Neutrophil (primary cell): ENCODE measurements around the gene ARHGAP22.

Source experiments
- H3K27ac ChIP-seq: fragments of 200-600 bp; sonication (generic); 2 replicates; pipeline ENCODE4 v1.5.1; 2016; ENCODE audit warnings: mild to moderate bottlenecking, moderate library complexity
- H3K27me3 ChIP-seq: fragments of 200-600 bp; sonication (generic); 2 replicates; pipeline ENCODE4 v1.6.0; 2016; ENCODE audit warnings: mild to moderate bottlenecking
- H3K36me3 ChIP-seq: fragments of 200-600 bp; sonication (generic); 2 replicates; pipeline ENCODE4 v1.5.1; 2017
- H3K4me1 ChIP-seq, 2 experiments: fragments of 200-600 bp in 1 of 2; sonication (generic) in 1 of 2; 1 replicate in 1 of 2; 2 replicates in 1 of 2; pipeline versions ENCODE4 v1.5.1 to v1.6.1; 2013 to 2016; ENCODE audit warnings: low read depth in 1 of 2, low read length in 1 of 2, mild to moderate bottlenecking in 1 of 2, moderate library complexity in 1 of 2; ENCODE audit not compliant: control insufficient read depth in 1 of 2, insufficient read depth in 1 of 2
- H3K4me3 ChIP-seq, 2 experiments: fragments of 200-600 bp in 1 of 2; sonication (generic) in 1 of 2; 1 replicate in 1 of 2; 2 replicates in 1 of 2; pipeline ENCODE4 v1.5.1; 2013 to 2016; ENCODE audit warnings: low read depth in 1 of 2, low read length in 1 of 2, mild to moderate bottlenecking in 1 of 2, moderate library complexity in 1 of 2
- H3K9me3 ChIP-seq: fragments of 200-600 bp; sonication (generic); 2 replicates; pipeline ENCODE4 v1.5.1; 2016
- TF ChIP-seq, protein P1 (sequence below): fragments of 200-600 bp; sonication (generic); IDR thresholded peaks from 2 replicates; pipeline ENCODE4 v1.5.1; 2016; ENCODE audit warnings: antibody characterized with exemption

The ARHGAP22 gene

GRCh38 chr10:48490946-48491345 lies 113.9 kb downstream of the ARHGAP22 start:
- Histone ChIP-seq H3K36me3 (no peaks in the 10 kb centered on the region), H3K4me3 (no peak overlapping the region), H3K4me1 (no peaks in the 10 kb centered on the region), H3K27ac (no peak overlapping the region), H3K27me3 (peaks cover 19% of the 10 kb centered on the region), H3K9me3 (no peaks in the 10 kb centered on the region)
- TF ChIP-seq, protein P1, sequence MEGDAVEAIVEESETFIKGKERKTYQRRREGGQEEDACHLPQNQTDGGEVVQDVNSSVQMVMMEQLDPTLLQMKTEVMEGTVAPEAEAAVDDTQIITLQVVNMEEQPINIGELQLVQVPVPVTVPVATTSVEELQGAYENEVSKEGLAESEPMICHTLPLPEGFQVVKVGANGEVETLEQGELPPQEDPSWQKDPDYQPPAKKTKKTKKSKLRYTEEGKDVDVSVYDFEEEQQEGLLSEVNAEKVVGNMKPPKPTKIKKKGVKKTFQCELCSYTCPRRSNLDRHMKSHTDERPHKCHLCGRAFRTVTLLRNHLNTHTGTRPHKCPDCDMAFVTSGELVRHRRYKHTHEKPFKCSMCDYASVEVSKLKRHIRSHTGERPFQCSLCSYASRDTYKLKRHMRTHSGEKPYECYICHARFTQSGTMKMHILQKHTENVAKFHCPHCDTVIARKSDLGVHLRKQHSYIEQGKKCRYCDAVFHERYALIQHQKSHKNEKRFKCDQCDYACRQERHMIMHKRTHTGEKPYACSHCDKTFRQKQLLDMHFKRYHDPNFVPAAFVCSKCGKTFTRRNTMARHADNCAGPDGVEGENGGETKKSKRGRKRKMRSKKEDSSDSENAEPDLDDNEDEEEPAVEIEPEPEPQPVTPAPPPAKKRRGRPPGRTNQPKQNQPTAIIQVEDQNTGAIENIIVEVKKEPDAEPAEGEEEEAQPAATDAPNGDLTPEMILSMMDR = no peak

DNA sequence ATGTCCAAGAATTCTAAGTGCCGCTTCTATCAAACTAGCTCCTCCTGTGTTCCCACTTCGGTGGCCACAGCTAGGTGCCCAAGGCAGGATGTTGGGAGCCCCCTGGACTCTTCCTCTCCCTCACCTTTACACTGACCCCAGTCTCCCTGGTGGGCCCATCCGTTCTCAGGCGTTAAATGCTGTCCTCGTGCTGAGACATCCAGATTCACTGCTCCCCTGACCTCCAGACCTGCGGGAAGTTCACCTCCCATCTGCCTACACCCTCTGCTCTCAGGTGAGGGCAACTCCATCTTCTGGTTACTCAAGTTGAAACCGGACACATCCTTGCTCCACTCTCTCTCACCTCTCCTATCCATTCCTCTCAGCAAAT lies 114.3 kb downstream of the ARHGAP22 start:
- H3K4me1 ChIP-seq = no peaks in the 10 kb centered on the region
- no peaks in the 10 kb centered on the region for H3K9me3 ChIP-seq
- TF ChIP-seq, protein P1 = no peak
- H3K27ac ChIP-seq = no peak overlapping the region
- peaks cover 19% of the 10 kb centered on the region for H3K27me3 ChIP-seq
- H3K4me3 ChIP-seq = no peak overlapping the region
- H3K36me3 ChIP-seq = no peaks in the 10 kb centered on the region

DNA sequence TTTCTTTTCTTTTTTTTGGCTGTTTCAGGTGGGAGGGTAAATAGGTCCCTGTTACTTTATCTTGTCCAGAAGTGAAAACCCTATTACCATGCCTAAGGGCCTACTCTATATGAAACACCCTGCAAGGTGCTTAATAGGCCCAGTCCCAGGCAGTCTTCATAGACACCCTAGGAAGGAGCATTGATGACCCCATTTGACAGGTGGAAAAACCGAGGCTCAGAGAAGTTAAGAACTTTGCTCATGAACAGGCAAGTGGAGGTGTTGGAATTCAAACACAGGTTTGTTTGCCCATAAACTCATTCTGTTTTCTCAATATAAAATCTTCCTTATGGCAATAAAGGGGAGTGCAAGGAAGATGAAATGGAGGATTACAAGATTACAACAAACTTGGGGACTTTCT lies 115.8 kb downstream of the ARHGAP22 start:
- H3K36me3 ChIP-seq = no peaks in the 10 kb centered on the region
- no peaks in the 10 kb centered on the region for H3K4me1 ChIP-seq
- TF ChIP-seq, protein P1 = no peak
- H3K9me3 ChIP-seq = no peaks in the 10 kb centered on the region
- H3K27ac ChIP-seq = no peak overlapping the region
- peaks cover 11% of the 10 kb centered on the region for H3K27me3 ChIP-seq
- no peak overlapping the region for H3K4me3 ChIP-seq

DNA sequence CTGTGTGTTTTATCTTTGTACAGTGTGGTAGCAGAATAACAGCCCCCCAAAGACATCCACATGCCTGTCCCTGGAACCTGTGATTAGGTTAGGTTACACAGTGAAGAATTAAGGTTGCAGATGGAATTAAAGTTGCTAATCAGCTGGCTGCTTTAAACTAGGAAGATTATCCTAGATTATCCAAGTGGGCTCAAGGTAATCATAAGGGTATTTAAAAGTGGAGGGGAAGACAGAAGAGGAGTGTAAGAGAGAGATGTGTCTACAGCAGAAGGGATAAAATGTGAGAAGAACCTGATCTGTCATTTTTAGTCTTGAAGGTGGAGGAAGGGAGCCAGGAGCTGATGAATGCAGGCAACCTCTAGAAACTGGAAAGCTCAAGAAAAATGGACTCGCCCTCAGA lies 117.6 kb downstream of the ARHGAP22 start:
- no peaks in the 10 kb centered on the region for H3K9me3 ChIP-seq
- H3K27ac ChIP-seq = no peak overlapping the region
- H3K36me3 ChIP-seq = no peaks in the 10 kb centered on the region
- H3K4me1 ChIP-seq = no peaks in the 10 kb centered on the region
- H3K4me3 ChIP-seq = no peak overlapping the region
- no peaks in the 10 kb centered on the region for H3K27me3 ChIP-seq
- TF ChIP-seq, protein P1 = no peak

DNA sequence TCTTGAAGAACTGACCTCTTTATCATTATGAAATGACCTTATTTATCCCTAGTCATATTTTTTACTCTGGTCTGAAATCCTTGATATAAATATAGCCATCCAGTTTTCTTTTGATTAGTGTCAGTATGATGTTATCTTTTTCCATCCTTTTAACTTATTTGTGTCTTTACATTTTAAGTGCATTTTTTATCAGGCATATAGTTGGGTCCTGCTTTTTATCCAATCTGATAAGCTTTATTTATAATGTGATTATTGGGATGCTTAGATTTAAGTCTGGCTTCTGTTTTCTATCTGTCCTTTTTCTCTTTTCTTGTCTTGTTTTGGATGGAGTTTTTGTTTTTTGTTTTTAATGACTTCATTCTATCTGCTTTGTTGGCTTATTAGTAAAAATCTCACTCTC lies 119.2 kb downstream of the ARHGAP22 start:
- Histone ChIP-seq H3K27me3 (peaks cover 4% of the 10 kb centered on the region), H3K4me3 (no peak overlapping the region), H3K36me3 (no peaks in the 10 kb centered on the region), H3K27ac (no peak overlapping the region), H3K9me3 (no peaks in the 10 kb centered on the region), H3K4me1 (no peaks in the 10 kb centered on the region)
- TF ChIP-seq, protein P1 = no peak

- H3K27ac ChIP-seq = no peak overlapping the region
Measured at GRCh38 chr10:48484911-48485310, 120.0 kb downstream of the ARHGAP22 start.

More at GRCh38 chr10:48484911-48485310, 120.0 kb downstream of the ARHGAP22 start:
- Histone ChIP-seq H3K4me1 (no peaks in the 10 kb centered on the region), H3K9me3 (no peaks in the 10 kb centered on the region), H3K27me3 (peaks cover 9% of the 10 kb centered on the region), H3K4me3 (no peak overlapping the region), H3K36me3 (no peaks in the 10 kb centered on the region)
- TF ChIP-seq, protein P1 = no peak
